ENCODE results near the gene SLC19A1.

Gene SLC19A1

DNA sequence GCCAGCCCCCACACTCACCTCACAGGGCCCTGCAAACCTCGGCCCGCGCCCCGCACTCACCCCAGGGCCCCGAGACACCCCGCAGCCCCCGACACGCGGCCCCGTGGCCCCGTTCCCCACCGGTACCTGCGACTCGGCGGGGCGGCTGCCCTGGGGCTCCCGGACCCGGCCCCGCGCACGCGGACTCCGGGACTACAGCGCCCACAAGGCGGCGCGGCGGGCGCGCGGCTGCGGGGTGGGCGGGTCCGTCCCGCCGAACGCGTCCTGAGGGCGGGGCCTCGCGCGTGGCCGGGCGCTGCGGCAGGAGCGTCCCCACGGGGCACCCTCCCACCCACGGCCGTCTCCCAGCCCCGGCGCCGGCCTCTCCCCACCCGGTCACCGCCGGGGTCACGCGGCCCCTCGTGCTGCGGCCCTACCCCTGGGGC is at the start of gene SLC19A1:
TSS of gene SLC19A1 (minus strand) at position 199 of the 425 bp plus-strand sequence. CDS start 4,481 bp downstream, outside the sequence.
- DNase-seq = peak; percentile 75

DNA sequence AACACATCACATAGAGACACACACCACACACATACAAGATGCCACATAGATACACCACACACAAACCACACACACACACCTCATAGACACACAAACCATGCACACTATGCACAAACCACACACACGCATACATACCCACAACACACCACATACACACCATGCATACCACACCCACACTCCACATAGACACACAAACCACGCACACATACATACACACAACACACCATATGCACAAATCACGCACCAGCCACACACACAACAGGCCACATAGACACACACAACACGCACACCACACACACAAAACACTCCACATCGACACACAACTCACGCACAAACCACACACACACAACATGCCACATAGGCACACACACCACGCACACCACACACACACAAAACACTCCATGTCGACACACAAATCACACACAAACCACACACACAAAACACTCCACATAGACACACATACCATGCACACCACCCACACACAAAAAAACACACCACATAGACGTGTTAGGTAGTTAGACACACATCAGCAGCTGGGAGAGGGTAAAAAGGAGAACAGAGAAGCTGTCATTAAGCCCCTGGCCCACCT is 49.5 kb upstream of the SLC19A1 start:
- no peak for DNase-seq

DNA sequence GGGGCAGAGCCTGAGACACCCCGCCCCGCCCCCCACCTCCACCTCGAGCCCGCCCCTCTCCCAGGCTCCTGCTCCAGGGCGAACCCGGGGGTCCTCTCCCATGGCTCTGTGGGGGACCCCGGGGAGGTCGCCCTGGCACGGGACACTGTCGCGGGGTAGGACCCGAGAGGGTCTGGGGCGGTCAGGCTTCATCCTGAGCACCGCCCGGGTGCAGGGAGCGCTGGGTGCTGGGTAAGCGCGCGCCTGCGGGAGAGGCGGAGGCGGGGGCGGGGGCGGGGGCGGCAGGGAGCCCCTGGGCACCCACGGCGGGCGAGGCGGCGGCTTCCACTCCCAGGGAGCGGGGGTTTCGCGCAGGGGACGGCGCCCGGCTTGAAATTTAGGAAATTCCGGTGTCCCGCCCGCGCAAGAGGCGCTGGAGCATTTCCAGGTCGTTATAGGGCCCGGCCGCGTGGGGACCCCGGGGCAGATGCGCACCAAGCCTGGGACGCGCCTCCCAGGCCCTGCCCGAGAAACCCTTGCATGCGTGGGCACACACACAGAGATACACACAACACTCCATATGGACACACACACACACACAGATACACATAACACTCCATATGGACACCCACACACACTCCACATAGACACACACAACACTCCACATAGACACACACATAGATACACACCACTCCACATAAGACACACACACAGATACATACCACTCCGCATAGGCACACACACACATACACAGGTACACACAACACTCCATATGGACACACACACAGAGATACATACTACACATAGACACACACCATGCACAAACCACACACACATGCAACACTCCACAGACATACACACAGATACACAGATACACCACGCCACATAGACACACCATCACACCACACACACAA is 48.7 kb upstream of the SLC19A1 start:
- peak; percentile 57 for DNase-seq

DNA sequence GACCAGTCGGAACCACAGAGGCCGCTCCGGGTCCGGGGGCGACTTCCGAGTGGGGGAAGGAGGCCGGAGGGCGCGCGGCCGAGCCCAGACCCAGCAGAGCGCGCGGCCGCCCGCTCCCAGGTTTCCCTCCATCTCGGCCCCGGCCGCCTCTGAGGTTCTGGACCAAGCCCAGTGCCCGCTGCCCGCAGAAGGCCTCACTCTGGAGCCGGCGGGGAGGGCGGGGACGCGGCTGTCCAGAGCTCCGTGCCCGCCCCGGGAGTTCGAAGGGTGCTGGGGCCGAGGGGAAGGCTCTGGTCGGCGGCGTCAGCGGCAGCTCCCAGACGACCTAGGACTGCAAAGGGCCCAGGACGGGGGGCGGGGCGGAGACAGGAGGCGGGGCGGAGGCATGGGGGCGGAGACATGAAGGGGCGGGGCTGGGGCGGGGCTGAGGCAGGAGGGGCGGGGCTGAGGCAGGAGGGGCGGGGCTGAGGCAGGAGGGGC is 48.0 kb upstream of the SLC19A1 start:
- peak; percentile 77 for DNase-seq

DNA sequence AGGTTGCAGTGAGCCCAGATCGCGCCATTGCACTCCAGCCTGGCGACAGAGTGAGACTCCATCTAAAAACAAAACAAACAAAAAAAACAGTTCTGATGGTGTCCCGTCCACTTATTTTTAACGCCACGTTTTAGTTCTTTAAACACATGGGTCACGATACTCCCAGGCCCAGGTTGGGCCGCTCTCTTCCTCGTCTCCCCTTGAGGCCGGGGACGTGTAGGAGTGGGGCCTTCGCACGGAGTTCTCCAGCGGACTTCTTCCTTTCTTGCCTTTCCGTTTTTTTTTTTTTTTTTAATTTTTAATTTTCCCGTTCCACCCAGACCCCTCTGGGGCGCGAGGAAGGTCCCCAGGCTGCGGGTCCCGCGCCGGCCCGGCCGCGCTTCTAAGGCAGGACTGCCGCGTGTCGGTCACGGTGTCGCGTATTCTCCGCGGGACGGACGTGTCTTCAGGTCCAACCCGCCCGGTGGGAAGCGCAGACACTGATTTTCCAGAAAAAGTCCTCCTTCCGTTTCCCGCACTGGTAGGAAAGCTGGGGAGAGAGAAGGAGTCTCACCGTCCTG is 47.5 kb upstream of the SLC19A1 start:
- DNase-seq = no peak

DNA sequence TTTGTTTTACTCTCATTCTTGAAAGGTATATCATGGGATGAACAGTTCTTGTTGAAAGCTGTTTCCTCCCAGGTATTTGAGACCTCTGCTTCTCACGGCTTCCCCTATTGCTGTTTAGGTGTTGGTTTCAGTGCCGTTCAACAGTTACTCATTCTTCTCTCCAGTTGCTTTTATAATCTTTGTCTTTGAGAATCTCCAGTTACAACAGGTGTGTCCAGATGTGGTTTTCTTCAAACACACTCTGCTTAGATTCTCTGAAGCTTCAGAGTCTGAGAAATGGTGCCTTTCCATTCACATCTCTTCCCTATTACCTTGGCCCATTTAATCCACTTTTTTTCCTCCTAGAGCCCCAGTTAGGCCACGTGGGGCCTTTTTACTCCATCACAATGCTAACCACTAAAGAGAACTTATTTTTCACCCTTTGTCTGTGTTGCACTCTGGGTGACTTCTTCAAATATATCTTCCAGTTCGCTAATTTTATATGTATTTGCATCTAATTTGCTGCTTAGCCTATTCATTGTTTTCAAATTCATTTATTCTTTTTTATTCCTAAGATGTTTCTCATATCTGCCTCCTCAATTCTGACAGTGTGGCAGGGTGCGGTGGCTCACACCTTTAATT is 46.7 kb upstream of the SLC19A1 start:
- no peak for DNase-seq

DNA sequence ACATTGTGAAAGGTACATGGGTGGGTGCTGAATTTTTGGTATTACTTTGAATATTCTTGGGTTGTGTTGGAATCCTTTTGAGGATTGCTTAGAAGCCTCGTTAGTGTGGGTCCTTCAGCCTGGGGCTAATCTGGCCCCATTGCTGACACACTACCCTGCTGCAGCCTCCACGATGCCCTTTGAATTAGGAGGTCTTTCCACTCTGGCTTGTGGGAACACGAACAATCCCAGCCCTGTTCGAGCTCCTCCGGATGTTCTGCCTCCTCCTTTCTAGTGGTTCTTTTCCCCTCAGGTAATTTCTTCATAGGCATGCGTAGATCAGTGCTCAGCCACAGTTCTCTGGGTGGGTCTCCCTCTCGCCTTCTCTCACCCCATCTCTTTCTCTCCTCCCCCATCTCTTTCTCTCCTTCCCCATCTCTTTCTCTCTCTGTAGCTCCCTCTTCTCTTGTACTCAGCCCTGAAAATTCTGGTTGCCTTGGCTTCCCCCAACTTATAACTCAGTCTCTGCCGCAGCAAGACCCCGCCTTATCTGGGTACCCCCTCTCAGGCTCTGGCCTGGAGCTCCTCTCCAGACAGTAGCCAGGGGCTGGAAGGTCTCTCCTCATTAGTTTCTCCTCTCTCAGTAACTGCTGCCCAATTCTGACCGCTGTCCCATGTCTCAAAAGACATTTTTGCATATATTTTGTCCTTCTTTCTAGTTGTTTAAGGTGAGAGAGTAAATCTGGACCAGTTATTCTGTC is 46.0 kb upstream of the SLC19A1 start:
- no peak for DNase-seq

DNA sequence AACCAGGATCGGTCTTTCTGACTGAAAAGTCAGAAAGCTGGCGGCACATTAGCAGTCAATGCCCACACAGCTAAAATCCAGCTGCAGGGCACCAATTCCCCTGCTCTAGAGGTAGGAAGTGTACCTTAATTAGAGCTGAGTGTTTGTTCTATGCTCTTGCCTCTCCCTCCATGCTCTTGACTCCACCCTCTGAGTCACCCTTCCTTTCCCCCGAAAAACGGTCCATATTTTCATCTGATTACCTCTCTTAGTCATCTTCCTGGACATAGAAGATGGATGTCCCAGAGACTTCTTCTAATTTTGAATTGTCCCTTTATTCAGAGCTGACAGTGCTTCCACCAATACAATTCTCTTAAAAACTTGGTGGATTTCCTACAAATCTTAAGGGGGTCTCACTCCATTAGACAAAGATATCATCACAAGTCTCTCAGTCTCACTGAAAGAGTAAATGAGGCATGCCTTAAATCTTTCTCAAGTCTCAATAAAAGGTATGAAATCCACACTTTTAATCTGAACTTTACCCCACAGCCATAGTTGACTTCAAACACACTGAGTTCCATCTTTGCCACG is 44.1 kb upstream of the SLC19A1 start:
- DNase-seq = no peak

DNA sequence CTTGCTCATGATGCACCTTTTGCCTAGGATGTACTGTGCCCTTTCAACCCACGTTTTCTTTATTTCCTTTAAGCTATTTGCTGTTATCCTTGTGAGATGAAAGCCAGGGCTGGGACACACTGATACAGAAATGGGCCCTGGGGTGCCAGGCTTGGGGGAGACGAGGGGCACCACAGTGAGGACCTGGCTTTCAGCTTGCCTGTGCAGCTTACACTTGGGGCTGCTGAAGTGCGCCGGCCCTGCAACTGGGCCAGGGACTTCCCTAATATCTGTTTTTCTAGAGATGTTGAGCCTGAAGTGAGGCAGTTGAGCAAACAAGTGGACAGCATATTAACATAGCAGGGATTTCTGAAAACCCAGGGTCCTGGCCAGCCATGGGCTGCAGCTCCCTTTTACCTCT is 42.5 kb upstream of the SLC19A1 start:
- DNase-seq = no peak

DNA sequence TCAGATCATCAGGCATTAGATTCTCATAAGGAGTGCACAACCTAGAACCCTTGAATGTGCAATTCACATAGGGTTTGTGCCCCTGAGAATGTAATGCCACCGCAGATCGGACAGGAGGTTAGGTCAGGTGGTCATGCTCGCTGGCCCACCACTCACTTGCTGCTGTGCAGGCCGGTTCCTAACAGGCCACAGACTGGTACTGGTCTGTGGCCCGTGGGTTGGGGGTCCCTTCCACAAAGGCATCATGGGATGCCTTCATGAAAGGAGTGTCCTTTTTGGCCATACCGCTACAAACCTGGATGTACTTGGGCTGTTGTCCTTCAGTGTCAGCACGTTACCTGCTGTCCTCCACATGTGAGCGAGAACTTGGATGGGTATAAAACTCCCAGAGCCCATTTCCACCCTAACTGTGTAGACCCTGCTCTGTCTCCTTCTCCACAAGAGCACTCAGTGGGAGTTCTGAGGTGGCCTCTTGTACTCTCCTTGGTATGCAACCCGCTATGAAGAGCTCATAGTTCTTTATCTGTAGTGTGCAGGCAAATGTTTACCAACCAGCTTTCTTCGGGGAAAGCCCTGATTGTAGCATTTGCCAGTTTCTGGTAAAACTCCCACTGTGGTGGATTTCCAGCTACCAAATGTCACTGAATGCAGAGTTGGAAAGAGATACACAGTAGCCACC is 41.7 kb upstream of the SLC19A1 start:
- no peak for DNase-seq

DNA sequence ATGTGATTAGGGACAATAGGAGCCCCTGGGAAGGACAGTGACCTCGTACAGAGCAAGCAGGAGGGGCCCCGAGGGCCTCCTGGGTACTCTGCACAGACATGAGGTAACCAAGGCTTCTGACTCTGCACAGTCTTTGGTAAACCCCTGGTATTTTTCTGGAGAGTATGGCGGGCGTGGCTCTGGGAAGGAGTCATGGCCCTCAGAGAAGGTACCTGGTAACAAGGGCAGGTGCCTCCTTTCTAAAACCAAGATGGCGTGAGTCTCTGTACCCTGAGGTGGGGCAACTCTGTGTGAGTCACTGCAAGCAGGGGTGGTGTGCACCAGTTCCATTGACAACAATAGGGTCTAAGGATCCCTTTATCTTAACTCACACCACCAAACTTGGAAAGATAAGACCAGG is 39.9 kb upstream of the SLC19A1 start:
- no peak for DNase-seq

DNA sequence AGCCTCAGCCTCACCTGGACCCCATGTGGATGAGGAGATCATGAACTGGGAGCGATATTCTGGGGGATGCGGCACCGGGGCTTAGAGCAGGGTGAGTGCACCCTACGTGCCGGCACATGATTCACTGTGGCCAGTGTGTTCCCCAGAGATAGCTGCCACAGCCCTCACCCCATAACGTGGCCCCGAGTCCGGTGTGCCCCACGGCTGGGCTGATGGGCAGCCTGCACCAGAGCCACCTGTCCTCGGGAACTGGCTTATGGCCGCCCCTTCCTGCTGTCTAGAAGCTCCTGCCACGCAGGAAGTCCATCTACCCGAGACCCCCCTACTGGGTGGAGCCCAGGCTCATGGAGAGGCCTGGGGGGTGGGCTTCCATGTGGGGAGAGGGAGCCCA is 39.1 kb upstream of the SLC19A1 start:
- no peak for DNase-seq

DNA sequence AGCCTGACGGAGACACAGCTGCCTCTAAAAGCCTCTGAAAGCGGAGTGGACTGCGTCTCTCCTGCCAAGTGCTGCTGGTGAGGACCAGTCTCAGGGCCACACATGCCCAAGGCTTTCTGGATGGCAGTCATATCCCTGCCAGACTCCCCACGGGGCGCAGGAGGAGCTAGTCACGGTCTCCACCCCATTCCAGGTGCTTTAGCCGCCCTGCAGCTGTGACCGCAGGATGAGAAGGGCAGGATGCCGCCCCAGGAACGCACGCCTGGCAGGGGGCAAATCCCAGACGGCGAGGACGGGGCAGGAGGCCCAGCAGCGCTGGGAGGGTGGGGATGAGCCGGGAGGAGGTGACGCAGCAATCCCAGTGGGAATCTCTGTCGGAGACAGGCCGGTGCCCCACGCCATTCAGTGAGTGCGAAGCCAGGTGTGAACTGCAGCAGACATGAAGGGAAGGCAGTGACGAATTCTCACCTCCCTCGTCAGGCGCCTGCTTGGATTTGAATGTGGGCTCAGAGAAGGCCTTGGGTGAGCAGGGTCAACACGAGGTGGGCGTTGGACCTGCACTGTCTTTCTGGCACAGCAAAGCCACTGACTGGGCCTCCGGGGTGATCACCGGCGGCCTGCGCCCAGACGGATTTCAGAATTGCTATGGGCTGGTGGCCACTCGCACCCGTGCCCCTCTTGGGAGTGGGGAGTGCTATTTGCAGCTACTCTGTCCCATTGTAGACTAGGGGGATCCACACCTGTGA is 38.5 kb upstream of the SLC19A1 start:
- DNase-seq = no peak

DNA sequence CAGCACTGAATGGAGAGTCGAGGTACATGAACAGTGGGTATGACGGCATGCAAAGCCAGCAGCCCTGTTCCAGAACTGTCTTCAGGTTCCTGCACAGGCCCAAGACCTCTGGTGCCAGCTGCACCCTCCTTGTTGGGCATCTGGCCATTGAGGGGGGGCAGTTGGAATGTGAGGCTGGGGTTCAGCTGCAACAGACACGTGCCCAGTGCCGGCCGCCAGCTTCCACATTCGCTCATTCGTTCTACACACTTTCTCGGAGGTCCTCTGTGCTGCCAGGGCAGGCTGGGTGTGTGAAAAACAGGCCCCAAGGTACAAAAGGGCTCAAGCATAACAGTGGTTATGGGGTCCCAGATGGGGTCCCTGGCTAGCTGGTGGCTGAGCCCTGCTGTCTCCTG is 37.9 kb upstream of the SLC19A1 start:
- DNase-seq = no peak

DNA sequence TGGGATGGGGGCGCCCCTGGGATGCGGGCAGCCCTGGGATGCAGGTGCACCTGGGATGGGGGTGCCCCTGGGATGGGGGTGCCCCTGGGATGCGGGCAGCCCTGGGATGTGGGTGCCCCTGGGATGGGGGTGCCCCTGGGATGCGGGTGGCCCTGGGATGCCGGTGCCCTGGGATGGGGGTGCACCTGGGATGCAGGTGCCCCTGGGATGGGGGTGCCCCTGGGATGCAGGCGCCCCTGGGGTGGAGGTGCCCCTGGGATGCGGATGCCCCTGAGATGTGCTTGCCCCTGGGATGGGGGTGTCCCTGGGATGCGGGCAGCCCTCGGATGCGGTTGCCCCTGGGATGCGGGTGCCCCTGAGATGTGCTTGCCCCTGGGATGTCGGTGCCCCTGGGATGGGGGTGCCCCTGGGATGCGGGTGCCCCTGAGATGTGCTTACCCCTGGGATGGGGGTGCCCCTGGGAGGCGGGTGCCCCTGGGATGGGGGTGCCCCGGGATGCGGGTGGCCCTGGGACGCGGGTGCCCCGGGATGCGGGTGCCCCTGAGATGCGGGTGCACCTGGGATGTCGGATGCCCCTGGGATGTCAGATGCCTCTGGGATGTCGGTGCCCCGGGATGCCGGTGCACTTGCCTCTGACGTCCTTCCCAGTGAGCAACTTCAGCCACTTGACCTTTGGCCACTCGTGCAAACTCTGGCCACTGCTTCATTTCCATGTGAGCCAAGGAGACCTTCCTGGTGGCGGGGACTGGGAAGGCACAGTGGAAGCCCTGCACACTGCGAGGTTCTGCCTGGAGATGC is 37.3 kb upstream of the SLC19A1 start:
- DNase-seq = no peak

DNA sequence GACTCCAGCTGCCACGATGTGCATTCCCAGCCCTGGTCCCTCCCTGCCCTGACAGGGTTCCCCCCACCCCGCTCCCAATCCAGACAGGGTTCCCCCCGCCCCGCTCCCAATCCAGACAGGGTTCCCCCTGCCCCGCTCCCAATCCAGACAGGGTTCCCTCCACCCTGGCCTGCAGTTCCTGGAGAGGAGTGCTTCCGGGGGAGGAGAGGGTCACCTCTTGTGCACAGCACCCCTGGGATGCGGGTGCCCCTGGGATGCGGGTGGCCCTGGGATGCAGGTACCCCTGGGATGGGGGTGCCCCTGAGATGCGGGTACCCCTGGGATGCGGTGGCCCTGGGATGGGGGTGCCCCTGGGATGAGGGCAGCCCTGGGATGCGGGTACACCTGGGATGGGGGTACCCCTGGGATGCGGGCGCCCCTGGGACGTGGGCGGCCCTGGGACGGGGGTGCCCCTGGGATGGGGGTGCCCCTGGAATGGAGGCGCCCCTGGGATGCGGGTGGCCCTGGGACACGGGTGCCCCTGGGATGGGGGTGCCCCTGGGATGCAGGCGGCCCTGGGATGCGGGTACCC is 36.7 kb upstream of the SLC19A1 start:
- no peak for DNase-seq

DNA sequence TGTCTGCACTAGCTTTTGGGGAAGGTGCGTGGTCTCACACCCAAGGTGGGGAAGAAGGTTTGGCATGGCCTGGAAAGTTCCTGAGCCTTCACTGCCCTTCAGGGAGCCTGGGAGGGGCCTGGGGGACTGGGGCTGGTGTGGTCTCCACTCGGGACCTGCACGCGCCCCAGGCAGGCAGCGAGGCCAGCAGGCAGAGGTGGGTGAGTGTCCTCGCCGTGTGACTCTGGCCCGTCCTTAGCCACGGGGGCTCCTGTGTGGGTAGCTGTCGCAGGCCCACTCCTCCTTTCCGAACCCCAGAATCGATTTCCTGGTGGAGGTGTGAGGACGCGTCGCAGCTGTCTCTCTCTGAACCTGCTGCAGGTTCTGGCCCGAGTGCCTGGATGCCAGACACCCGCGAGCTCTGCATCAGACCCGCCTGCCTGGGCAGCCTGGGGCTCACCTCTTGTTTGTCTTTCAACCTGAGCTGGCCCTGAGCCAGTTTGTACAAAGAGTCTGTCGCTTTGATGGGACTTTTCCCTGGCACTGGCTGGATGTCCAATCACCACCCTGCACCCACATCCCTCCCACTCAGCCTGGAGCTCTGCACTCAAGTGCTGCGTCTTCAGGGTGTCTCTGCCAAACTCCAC is 36.0 kb upstream of the SLC19A1 start:
- no peak for DNase-seq

DNA sequence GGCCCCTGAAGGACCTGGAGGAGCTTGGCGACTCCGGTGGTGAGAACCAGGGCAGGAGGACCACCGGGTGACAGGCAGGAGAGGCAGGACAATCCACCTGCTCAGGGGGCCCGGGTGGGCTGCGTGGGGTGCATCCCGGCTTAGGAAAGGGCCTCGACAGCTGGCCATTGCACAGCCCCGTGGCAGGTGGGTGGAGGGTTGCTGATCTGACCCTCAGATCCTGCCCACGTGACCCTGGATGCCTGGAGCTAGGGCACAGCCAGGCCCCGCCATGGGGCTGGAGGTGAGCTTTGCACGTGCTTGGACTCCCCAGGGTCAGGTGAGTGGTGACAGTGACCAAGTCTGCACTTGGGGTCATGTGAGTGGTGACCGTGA is 35.5 kb upstream of the SLC19A1 start:
- DNase-seq = no peak
